GM18951 (cell line): ENCODE data around the gene BIVM.
A peak's percentile ranks its signal among the peaks of the same experiment; 100 is the strongest.
"Not testable (repeated sequence)": the region's sequence is repeated elsewhere in the genome, so short reads cannot be mapped to it uniquely, and the experiment has no call there.

Experiments
- POLR2A ChIP-seq: IDR thresholded peaks from 4 replicates; pipeline ENCODE4 v1.6.1; 2011; ENCODE audit warnings: mild to moderate bottlenecking; ENCODE audit not compliant: insufficient read length, insufficient read depth; ENCODE audit errors: extremely low read depth
- in situ Hi-C: fragments of 300-500 bp; cut with MboI; formaldehyde crosslinking; loops from one replicate; pipeline ENCODE4 v1.12.0; 2022; ENCODE audit warnings: low sequenced_read_pairs, mixed read lengths, inconsistent platforms; ENCODE audit not compliant: unreplicated experiment

The BIVM gene

GRCh38 chr13:102774591-102775520 lies 24.1 kb upstream of the BIVM start:
- in situ Hi-C loops: no loop called here
- TF ChIP-seq POLR2A: no peak

- TF ChIP-seq POLR2A: no peak
- in situ Hi-C loops: no loop called here
Observed at GRCh38 chr13:102776271-102776670, 22.6 kb upstream of the BIVM start.

DNA sequence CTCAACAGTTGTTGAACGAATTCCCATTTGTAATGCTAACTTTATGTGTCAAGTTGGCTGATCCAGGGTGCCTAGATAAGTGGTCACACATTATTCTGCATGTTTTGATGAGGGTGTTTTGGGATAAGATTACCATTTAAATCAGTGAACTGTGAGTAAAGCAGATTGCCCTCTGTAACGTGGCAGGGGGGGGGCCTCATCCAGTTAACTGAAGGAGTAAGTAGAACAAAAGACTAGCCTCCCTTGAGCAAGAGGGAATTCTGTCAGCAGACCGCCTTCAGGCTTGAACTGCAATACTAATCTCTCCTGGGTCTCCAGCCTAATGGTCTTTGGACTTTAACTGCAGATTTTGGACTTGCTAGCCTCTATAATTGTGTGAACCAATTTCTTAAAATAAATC lies 21.2 kb upstream of the BIVM start:
- TF ChIP-seq POLR2A: no peak

DNA sequence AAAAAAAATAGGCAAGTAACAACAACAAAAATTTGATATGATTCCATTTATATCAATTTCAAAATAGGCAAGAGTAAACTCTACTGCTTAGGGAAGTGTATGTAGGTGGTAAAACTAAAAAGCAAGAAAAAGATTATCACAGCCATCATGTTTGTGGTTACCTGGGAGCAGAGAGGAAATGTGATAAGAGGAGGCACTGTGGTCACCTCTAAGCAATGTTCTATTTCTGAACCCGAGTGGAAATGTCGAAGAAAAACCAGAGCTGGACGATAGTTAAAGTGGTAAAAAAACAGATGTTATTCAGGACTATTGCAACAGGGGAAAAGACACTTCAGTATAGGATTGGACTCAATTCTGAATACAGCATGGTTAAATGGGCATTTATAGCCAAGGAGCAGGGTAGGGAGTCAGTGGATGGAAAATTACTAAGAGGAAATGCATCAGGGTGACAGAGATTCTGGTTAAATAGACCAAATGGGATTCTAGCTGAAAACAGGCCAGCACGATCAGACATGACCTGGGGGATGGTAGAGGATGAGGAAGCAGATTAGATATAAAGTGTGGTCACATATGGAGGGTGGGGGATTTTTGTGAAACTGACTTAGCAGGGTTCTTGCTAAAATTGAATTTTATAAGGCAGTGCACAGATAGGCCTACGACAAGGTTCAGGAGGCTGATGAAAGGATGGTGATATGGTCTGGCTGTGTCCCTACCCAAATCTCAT lies 19.3 kb upstream of the BIVM start:
- in situ Hi-C loops: no loop called here
- no peak for TF ChIP-seq POLR2A

More for the DNA sequence above, 21.2 kb upstream of the BIVM start:
- in situ Hi-C loops: no loop called here

- in situ Hi-C loops: not testable (repeated sequence)
Observed at GRCh38 chr13:102780656-102781055, 18.3 kb upstream of the BIVM start.

DNA sequence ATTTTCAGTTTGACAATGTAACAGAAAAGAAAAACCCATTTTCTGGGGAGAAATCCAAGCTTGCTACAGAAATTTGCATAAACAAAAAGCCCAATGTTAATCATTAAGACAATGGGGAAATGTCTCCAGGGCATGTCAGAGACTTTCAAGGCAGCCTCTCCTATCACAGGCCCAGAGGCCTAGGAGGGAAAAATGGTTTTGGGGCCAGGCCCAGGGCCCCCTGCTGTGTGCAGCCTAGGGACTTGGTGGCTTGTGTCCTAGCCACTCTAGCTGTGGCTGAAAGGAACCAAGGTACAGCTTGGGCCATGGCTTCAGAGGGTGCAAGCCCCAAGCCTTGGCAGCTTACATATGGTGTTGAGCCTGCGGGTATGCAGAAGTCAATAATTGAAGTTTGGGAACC lies 17.3 kb upstream of the BIVM start:
- no peak for TF ChIP-seq POLR2A
- in situ Hi-C loops: no loop called here

DNA sequence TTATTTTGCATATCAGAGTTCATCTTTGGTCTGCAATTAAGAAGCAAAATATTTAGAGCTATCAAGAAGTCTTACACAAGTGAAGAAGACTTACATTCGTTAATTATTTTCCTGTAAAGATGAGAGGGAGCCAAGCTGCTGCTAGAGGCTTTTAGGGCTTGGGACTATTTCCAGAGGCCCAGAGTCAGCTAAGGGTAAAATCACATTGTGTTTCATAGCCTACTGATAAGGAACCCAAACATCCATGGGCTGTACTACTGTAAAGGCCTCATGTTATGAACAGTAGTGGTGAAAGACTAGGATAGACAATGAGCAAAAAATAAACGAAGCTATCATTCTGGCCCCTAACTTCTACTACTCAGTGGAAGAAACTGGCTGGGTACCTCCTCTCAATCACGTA lies 14.4 kb upstream of the BIVM start:
- in situ Hi-C loops: no loop called here
- no peak for TF ChIP-seq POLR2A

- TF ChIP-seq POLR2A: no peak
- in situ Hi-C loops: no loop called here
Observed at GRCh38 chr13:102788683-102789082, 10.2 kb upstream of the BIVM start.

GRCh38 chr13:102792396-102792795 lies 6.5 kb upstream of the BIVM start:
- TF ChIP-seq POLR2A: no peak
- in situ Hi-C loops: no loop called here

- no peak for TF ChIP-seq POLR2A
- in situ Hi-C loops: no loop called here
Observed at GRCh38 chr13:102793611-102794355, 5.1 kb upstream of the BIVM start.

- in situ Hi-C loops: no loop called here
- no peak for TF ChIP-seq POLR2A
Observed at GRCh38 chr13:102799426-102800144, 666 bp downstream of the BIVM start.

GRCh38 chr13:102800145-102801041 lies 1.5 kb downstream of the BIVM start:
- peak; percentile 67 for TF ChIP-seq POLR2A
- in situ Hi-C loops: no loop called here
